ENCODE measurements around the gene IGSF8.
A peak's percentile ranks its signal among the peaks of the same experiment; 100 is the strongest.

Gene IGSF8

DNA sequence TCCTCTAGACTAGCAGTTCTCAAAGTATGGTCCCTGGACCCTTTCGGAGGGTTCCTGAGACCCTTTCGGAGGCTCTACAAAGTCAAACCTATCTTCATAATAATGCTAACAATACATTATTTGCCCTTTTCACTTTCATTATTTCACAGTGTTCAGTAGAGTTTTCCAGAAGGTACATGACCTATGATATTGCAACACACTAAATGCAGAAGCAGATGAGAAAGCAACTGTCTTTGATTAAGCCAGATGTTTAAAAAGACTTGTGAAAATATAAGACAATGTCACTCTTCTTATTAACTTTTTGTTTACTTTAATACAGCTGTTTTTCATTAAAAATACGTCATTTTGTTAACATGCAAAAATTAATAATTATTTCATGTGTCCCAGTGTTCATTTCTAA is 34.3 kb downstream of the IGSF8 start:
- Histone ChIP-seq H3K36me3 (replicated peaks) (no peaks in the 10 kb centered on the region), H3K27me3 (replicated peaks) (peaks cover 12% of the 10 kb centered on the region), H3K27ac (no peak overlapping the region), H3K4me3 (ENCODE audit: low read depth, low read length) (no peak overlapping the region)
- no peak for DNase-seq
- TF ChIP-seq, protein P1, sequence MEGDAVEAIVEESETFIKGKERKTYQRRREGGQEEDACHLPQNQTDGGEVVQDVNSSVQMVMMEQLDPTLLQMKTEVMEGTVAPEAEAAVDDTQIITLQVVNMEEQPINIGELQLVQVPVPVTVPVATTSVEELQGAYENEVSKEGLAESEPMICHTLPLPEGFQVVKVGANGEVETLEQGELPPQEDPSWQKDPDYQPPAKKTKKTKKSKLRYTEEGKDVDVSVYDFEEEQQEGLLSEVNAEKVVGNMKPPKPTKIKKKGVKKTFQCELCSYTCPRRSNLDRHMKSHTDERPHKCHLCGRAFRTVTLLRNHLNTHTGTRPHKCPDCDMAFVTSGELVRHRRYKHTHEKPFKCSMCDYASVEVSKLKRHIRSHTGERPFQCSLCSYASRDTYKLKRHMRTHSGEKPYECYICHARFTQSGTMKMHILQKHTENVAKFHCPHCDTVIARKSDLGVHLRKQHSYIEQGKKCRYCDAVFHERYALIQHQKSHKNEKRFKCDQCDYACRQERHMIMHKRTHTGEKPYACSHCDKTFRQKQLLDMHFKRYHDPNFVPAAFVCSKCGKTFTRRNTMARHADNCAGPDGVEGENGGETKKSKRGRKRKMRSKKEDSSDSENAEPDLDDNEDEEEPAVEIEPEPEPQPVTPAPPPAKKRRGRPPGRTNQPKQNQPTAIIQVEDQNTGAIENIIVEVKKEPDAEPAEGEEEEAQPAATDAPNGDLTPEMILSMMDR (IDR thresholded peaks at IDR 0.05; ENCODE audit: low read depth, low read length, missing control alignments): no peak
- in situ Hi-C loops (cut with HindIII; ENCODE audit: low pct_ligation_motif_present, low sequenced_read_pairs): no loop called here

DNA sequence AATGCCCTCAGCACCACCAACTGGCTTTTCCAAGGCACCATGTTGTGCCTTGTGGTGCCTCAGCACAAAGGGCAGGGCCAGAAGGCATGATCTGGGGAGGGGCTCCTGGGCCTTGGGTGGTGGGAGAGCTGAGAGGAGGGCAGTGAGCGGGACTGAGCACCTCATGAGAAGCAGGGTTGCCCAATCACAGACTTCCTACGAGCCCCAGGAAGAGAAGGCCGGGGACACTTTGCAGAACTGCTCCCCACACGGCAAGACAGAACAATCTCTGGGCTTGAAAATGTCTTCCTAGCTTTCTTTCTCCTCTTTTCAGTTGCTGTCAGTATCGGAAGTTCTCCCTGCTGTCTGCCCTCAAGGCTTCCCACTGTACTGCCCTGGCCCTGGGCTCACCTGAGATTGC is 35.2 kb downstream of the IGSF8 start:
- H3K27ac ChIP-seq: no peak overlapping the region
- TF ChIP-seq, protein P1 (IDR thresholded peaks at IDR 0.05; ENCODE audit: low read depth, low read length, missing control alignments): no peak
- in situ Hi-C loops (cut with HindIII; ENCODE audit: low pct_ligation_motif_present, low sequenced_read_pairs): no loop called here
- no peak overlapping the region for H3K4me3 ChIP-seq (ENCODE audit: low read depth, low read length)
- no peaks in the 10 kb centered on the region for H3K36me3 ChIP-seq (replicated peaks)
- peaks cover 11% of the 10 kb centered on the region for H3K27me3 ChIP-seq (replicated peaks)
- DNase-seq: no peak

DNA sequence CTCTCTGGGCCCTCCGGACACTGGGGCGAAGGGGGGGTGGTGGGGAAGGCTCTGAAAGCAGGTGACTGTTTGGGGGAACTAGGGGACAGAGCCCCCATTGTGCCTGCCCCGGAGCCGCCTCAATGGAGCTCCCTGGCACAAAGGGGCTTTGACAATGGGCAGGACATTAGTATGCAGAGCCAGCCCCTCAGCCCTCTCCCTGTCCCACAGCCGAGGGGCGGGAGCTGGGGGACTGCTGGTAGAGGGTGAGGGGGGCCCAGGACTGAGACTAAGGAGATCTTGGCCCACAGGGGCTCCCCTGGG is 36.2 kb downstream of the IGSF8 start:
- Histone ChIP-seq H3K36me3 (replicated peaks) (no peaks in the 10 kb centered on the region), H3K27me3 (replicated peaks) (peaks cover 10% of the 10 kb centered on the region), H3K4me3 (ENCODE audit: low read depth, low read length) (no peak overlapping the region), H3K27ac (no peak overlapping the region)
- no peak for DNase-seq
- in situ Hi-C loops (cut with HindIII; ENCODE audit: low pct_ligation_motif_present, low sequenced_read_pairs): no loop called here
- TF ChIP-seq, protein P1 (IDR thresholded peaks at IDR 0.05; ENCODE audit: low read depth, low read length, missing control alignments): no peak

DNA sequence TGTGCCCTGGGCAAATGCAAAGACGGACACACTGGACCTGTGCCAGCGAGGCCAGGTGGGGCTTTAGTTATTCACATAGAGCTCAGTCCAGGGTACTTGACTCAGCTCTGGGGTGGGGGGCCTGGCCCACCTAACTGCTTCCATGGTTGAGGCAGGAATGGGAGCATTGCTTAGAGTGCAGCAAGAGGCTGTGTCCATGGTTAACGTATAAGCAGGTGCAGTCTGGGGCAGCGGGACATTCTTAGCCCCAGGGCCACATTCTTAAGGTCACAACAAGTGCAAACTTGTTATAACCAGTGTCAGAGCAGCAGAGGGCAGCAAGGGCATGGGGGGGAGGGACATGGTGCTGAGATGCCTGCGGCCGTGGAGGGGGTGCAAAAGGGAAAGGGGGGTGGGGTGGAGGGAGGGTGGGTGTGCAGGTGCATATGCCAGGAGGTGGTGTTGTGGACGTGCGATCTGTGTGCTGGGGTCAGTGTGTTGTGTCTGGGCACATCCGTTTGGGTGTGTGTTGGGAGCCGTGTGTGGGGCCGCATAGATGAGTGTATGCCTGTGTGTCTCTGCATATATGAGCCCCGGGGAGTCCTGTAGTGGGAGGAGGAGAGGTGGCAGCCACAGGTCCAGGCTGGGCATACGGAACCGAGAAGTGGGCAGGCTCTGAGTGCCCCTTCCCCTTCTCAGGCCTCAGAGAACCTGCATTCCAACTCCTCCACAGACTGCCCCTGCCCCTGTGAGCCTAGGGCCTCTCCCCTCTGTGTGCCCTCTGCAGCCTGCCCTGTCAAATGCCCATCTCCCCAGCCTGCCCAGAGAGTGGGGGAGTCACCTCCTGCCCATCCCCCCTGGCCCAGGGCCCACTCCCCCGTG is 36.8 kb downstream of the IGSF8 start:
- no peaks in the 10 kb centered on the region for H3K36me3 ChIP-seq (replicated peaks)
- H3K27me3 ChIP-seq (replicated peaks): peaks cover 10% of the 10 kb centered on the region
- in situ Hi-C loops (cut with HindIII; ENCODE audit: low pct_ligation_motif_present, low sequenced_read_pairs): no loop called here
- TF ChIP-seq, protein P1 (IDR thresholded peaks at IDR 0.05; ENCODE audit: low read depth, low read length, missing control alignments): no peak
- H3K27ac ChIP-seq: no peak overlapping the region
- no peak overlapping the region for H3K4me3 ChIP-seq (ENCODE audit: low read depth, low read length)
- no peak for DNase-seq

DNA sequence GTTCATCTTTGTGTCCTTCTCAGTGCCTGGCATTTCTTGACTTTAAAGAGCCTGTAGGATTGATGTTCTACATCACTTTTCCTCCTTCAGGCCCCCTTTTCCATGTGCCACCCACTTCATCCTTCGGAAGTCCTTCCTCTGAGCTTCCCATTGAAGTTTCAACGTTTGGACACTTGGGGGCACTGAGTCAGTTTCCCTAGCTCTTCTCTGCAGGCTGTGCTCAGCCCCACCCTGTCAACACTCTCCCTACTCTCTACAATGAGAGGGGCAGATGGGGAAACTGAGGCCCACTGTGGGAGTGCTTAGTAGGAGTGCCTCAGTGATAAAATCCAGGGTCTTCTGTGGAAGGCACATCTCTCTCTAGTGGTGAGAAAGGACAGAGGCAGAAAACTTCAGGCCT is 40.3 kb downstream of the IGSF8 start:
- Histone ChIP-seq H3K27ac (no peak overlapping the region), H3K27me3 (replicated peaks) (peaks cover 9% of the 10 kb centered on the region), H3K4me3 (ENCODE audit: low read depth, low read length) (no peak overlapping the region), H3K36me3 (replicated peaks) (no peaks in the 10 kb centered on the region)
- no peak for DNase-seq
- in situ Hi-C loops (cut with HindIII; ENCODE audit: low pct_ligation_motif_present, low sequenced_read_pairs): no loop called here
- TF ChIP-seq, protein P1 (IDR thresholded peaks at IDR 0.05; ENCODE audit: low read depth, low read length, missing control alignments): peak; percentile 59

Measured in brain microvascular endothelial cell (primary cell).